A549 (cell line): ENCODE data around the gene TRIM3.

Source experiments
- BHLHE40 ChIP-seq: IDR thresholded peaks from 2 replicates; pipeline ENCODE4 v1.6.1; 2012; ENCODE audit warnings: low read depth, low read length, inconsistent platforms
- MAZ ChIP-seq: fragments of 150-350 bp; IDR thresholded peaks from 2 replicates; pipeline ENCODE4 v1.6.1; 2014; ENCODE audit warnings: antibody characterized with exemption, low read depth, low read length, borderline replicate concordance
- POLR2A ChIP-seq: IDR thresholded peaks from 2 replicates; pipeline ENCODE4 v1.6.1; 2012; ENCODE audit warnings: mild to moderate bottlenecking, low read length
- RFX5 ChIP-seq: fragments of 450-650 bp; IDR thresholded peaks from 2 replicates; pipeline ENCODE4 v1.7.1; 2014; ENCODE audit warnings: antibody characterized with exemption, mild to moderate bottlenecking, moderate library complexity
- TF ChIP-seq, protein P1 (sequence below): fragments of 150-350 bp; IDR thresholded peaks from 2 replicates; pipeline ENCODE4 v1.6.1; 2014; ENCODE audit warnings: low read depth, mild to moderate bottlenecking, low read length
- TF ChIP-seq, protein P2 (sequence below): fragments of 200-600 bp; sonication (generic); IDR thresholded peaks from 2 replicates; pipeline ENCODE4 v1.6.1; 2016; ENCODE audit warnings: antibody characterized with exemption, mild to moderate bottlenecking, moderate library complexity

- TF ChIP-seq POLR2A (no peak), MAZ (no peak), RFX5 (no peak), BHLHE40 (no peak)
- TF ChIP-seq, protein P1, sequence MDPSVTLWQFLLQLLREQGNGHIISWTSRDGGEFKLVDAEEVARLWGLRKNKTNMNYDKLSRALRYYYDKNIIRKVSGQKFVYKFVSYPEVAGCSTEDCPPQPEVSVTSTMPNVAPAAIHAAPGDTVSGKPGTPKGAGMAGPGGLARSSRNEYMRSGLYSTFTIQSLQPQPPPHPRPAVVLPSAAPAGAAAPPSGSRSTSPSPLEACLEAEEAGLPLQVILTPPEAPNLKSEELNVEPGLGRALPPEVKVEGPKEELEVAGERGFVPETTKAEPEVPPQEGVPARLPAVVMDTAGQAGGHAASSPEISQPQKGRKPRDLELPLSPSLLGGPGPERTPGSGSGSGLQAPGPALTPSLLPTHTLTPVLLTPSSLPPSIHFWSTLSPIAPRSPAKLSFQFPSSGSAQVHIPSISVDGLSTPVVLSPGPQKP, result no peak
- TF ChIP-seq, protein P2, sequence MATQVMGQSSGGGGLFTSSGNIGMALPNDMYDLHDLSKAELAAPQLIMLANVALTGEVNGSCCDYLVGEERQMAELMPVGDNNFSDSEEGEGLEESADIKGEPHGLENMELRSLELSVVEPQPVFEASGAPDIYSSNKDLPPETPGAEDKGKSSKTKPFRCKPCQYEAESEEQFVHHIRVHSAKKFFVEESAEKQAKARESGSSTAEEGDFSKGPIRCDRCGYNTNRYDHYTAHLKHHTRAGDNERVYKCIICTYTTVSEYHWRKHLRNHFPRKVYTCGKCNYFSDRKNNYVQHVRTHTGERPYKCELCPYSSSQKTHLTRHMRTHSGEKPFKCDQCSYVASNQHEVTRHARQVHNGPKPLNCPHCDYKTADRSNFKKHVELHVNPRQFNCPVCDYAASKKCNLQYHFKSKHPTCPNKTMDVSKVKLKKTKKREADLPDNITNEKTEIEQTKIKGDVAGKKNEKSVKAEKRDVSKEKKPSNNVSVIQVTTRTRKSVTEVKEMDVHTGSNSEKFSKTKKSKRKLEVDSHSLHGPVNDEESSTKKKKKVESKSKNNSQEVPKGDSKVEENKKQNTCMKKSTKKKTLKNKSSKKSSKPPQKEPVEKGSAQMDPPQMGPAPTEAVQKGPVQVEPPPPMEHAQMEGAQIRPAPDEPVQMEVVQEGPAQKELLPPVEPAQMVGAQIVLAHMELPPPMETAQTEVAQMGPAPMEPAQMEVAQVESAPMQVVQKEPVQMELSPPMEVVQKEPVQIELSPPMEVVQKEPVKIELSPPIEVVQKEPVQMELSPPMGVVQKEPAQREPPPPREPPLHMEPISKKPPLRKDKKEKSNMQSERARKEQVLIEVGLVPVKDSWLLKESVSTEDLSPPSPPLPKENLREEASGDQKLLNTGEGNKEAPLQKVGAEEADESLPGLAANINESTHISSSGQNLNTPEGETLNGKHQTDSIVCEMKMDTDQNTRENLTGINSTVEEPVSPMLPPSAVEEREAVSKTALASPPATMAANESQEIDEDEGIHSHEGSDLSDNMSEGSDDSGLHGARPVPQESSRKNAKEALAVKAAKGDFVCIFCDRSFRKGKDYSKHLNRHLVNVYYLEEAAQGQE, result no peak
Observed at GRCh38 chr11:6475936-6476335, 2.2 kb upstream of the TRIM3 start.
